Anterior cingulate cortex (tissue), 58 donors: ENCODE results near the gene RGSL1.
"Not testable (repeated sequence)": the region's sequence is repeated elsewhere in the genome, so short reads cannot be mapped to it uniquely, and the experiment has no call there.

Source experiments
- DNase-seq, 58 donors: peaks; one replicate each; lab custom pipeline; 2025; lab: John Stamatoyannopoulos, UW

Gene RGSL1

DNA sequence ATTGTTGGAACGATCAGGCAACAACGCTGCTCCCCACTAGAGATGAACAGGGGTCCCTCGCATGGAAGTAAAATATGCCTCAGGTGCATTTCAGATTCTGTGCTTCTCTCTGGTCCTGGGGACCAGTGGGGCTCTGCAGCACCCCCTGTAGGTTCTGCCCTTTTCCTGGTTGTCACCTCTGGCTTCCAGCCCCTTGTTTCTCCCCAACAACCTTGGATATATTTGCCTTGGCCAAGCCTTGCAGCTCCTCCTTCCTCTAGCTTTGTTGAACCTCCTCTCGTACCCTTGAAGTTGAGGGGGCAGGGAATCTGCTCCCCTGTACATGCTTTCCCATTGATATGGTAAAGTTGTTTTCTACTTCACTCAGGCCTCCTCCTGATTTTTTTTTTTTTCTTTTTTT is 5.4 kb upstream of the RGSL1 start:
- DNase-seq, result no peak

DNA sequence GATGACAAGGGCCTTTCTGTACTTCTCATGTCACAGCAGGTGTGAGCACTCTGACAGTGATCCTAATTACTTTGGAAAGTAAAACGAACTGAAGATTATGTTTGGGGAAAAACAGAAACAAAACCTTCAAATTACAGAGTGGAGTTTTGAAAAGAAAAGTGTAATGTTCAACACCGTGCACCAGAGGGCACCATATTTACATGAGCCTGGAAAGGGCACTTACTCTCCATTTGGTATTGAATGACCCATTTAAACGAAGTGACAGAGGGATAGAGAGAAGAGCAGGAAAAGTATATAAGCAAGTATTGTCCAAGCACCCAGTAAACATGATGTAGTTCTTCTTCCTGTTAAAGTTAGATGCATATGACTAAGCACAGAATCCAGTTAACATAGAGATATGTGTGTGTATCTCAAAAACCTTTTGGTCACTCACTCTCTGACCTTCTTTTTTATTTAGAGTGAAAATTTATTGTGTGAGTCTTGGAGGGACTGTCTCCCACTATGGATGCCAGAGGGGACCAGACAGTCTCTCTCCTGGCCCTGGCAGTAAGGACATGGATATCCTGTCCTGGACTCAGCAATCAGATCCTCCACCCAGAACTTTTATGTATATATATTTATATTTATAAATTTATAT is 3.8 kb upstream of the RGSL1 start:
- no peak for DNase-seq

- not testable (repeated sequence) for DNase-seq
Measured at GRCh38 chr1:182447124-182447523, 2.8 kb upstream of the RGSL1 start.

GRCh38 chr1:182447660-182448059 is 2.3 kb upstream of the RGSL1 start:
- no peak for DNase-seq

GRCh38 chr1:182453631-182454030 is 3.7 kb downstream of the RGSL1 start:
- DNase-seq, result no peak

- no peak for DNase-seq
Measured at GRCh38 chr1:182457844-182458243, 7.9 kb downstream of the RGSL1 start.

DNA sequence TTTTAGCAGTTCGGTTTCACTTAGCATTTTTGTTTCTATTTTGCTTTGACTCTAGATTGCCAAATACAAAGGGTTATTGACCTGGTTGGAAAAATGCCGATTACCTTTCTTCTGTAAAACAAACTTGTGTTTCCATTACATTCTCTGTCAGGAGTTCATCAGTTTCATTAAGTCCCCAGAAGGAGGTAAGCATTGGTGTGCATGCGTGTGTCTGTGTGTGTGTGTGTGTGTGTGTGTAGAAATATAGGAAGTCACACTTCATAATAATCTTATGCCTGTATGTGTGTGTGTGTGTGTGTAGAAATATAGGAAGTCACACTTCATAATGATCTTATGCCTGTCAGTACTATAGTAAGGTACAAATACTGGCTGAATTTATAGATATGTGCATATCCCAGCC is 10.0 kb downstream of the RGSL1 start:
- DNase-seq, result no peak

DNA sequence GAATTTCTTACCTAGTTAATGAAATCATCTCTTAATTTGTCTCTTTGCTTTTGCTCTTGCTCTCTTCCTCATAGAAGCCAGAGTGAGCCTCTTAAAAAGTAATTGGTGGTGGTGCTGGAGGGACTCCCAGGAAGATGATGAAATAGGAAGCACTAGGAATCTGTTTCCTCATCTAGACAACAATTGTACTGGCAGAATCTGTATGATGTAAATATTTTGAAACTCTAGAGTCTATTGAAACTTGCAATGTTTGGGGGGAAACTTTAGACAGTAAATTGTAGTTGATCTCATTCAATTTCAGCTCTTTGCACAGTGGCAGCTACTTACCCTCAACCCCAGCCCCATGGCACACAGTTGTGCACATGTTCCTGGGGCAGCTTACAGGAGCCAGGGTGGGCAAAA is 10.6 kb downstream of the RGSL1 start:
- DNase-seq, result no peak

DNA sequence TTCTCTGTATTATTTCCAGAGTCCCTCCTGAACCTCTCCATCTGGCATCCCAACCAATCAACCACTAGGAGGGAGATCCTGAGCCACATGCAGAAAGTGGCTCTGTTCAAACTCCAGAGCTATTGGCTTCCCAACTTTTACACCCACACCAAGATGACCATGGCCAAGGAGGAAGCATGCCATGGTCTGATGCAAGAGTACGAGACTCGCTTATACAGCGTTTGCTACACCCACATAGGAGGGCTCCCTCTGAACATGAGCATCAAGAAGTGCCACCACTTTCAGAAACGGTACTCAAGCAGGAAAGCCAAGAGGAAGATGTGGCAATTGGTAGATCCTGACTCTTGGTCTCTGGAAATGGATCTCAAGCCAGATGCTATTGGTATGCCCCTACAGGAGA is 23.6 kb downstream of the RGSL1 start:
- DNase-seq, result no peak

DNA sequence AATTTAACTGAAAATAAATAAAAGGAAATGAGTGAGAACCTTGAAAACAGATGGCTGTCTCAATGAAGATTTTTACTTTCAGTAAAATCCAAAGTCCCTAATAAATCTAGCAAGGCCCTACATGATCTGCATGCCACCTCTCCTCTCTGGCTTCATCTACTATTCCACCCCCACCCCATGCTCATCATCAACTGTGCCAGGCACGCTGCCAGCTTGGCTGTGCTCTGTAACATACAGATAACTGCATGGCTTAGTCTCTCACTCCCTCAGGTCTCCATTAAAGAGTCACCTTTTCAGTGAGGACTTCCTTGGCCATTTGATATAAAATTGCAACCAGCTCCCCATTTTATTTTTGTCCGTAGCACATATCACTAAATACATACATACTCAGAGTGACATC is 26.7 kb downstream of the RGSL1 start:
- no peak for DNase-seq

DNA sequence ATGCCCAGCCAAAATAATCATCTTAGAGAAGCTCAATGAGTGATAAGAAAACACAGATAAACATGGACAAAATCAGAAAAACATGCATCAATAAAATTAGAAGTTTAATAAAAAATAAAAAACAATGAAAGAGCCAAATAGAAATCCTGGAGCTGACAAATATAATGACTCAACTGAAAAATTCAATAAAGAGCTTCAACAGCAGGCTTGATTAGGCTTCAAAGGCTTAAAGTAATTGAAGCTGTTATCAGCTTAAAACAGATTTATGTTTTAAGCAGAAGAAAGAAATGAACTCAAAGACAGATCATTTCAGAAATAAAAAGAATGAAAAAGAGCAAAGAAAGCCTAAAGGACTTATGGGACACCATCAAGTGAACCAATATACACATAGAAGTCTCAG is 28.3 kb downstream of the RGSL1 start:
- DNase-seq, result no peak

- DNase-seq, result no peak
Measured at GRCh38 chr1:182484067-182484466, 34.1 kb downstream of the RGSL1 start.

DNA sequence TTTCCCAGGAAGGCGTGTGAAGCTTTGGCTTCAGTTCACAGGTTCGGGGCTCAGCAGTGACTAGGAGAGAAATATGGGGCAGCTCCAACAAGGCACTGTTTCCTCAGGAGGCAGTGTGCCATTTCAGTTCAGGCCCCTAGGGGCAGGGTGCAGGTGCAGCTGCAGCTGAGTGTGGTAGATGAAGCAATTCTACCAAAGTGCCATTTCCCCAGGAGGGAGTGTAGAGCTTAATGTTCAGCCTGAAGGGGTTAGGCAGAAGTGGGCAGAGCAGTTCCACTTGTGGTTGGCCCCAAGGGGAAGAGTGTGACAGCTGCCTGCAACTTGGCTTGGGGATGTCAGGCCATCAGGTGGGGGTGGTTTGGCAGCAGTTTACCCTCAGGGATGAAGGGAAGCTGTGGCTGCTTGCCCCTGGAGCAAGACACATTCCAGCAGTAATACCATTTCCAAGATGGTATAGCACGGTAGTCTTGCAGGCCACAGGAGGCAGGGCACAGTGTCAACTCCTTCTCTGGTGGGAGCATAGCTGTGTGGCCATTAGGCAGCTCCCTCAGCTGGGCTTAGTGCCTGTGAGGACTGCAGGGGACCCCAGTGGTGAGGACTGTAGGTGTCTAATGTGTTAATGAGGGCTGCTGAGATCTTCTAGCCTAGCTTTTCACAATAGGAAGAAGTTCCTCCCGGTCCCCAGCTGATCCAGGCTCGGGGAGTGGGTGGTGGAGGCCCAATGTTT is 34.7 kb downstream of the RGSL1 start:
- DNase-seq, result peak in 1 of 58 donors; percentile 2

GRCh38 chr1:182485861-182486260 is 35.9 kb downstream of the RGSL1 start:
- DNase-seq, result no peak

DNA sequence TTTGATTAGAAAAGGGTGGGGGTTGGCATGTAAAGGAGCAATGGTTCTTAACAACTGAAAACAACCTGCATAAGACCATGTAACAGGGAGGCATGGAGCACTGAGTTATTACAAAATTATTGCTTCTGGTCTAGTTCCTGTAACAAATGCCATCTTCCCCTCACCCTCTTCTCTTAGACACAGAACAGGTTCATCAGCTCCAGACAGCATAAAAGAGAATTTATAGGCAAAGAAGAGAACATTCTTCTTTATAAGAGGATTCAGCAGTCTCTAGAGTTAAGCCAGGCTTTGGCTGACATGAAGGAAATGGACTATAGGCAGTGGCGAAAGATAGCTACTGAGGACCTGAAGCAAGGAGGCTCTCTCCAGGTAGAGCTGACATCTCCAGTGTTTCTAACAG is 38.9 kb downstream of the RGSL1 start:
- DNase-seq, result no peak

GRCh38 chr1:182493063-182493462 is 43.1 kb downstream of the RGSL1 start:
- no peak for DNase-seq

GRCh38 chr1:182495002-182495401 is 45.1 kb downstream of the RGSL1 start:
- no peak for DNase-seq

DNA sequence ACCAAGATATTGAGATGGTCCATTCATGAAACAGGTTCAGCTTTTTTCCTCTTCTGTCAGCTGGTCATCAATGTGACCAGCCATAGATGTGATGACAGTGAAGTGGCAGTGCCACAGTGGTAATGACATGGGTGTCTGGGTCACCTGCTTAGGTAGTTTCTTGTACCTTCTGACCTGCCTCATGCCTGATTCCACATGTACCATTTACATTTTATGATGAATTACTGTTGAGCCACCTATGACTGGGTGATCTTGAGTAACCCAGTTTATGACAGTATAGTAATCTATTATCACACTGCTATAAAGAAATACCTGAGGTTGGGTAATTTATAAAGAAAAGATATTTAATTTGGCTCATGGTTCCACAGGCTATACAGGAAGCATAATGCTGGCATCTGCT is 45.7 kb downstream of the RGSL1 start:
- no peak for DNase-seq

GRCh38 chr1:182507685-182508084 is 57.7 kb downstream of the RGSL1 start:
- no peak for DNase-seq

DNA sequence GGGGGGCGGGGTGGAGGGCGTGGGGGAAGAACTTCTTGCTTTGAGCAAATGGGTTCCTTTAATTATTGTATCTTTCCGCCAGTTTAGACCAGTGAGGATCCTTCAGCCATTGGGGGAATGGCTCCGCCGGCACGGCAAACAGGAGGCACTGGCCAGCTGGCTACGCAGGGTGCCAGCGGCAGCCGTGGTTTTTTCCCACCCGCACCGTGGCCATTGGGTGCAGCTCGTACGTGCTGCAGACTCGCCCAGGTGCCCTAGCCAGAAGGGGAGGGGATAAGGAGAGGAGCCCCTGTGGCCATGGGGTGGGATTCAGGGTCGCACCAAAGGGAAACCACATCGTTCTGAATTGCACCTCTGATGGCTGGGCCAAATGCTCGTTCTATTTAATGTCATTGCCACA is 65.6 kb downstream of the RGSL1 start:
- no peak for DNase-seq

GRCh38 chr1:182520736-182521135 is 70.8 kb downstream of the RGSL1 start:
- no peak for DNase-seq

- DNase-seq, result no peak
Measured at GRCh38 chr1:182525342-182525741, 75.4 kb downstream of the RGSL1 start.

- DNase-seq, result no peak
Measured at GRCh38 chr1:182527680-182528079, 77.7 kb downstream of the RGSL1 start.
